H1 (cell line): ENCODE measurements around the gene TBC1D13.

Source experiments
- POLR2AphosphoS5 ChIP-seq: IDR thresholded peaks from 2 replicates; pipeline ENCODE4 v1.6.1; 2011; ENCODE audit warnings: low read depth, low read length
- ZNF274 ChIP-seq: IDR thresholded peaks from 2 replicates; pipeline ENCODE4 v1.7.0; 2012; ENCODE audit warnings: low read length, borderline replicate concordance; ENCODE audit errors: extremely low read depth
- TF ChIP-seq, protein P1 (sequence below), 3 experiments: IDR thresholded peaks; 1 replicate in 2 of 3; 2 replicates in 1 of 3; pipeline versions ENCODE4 v1.5.1 to v1.6.1; 2011; ENCODE audit warnings: low read length in 3 of 3, mild to moderate bottlenecking in 3 of 3, inconsistent platforms in 2 of 3, low read depth in 1 of 3, moderate library complexity in 1 of 3; ENCODE audit not compliant: insufficient read depth in 1 of 3; ENCODE audit errors: control extremely low read depth in 1 of 3
- TF ChIP-seq, protein P2 (sequence below): IDR thresholded peaks from 2 replicates; pipeline ENCODE4 v1.6.1; 2012; ENCODE audit warnings: inconsistent platforms

DNA sequence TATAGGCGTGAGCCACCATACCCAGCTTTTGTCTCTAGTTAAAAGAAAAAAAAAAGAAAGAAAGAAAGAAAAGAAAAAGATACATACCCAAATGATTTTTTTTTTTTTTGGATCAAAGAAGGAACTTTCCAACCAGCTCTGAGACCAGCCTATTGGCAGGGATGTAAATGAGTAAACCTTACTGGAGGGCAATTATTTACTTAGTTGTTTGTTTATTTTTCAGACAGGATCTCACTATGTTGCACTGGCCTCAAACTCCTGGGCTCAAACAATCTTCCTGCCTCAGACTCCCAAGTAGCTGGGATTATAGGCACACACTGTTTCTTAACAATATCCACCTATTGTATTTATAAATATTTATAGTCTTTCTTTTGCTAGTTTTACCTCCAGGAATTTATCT is 53.5 kb downstream of the TBC1D13 start:
- TF ChIP-seq ZNF274 (no peak), POLR2AphosphoS5 (no peak)
- TF ChIP-seq, protein P1, sequence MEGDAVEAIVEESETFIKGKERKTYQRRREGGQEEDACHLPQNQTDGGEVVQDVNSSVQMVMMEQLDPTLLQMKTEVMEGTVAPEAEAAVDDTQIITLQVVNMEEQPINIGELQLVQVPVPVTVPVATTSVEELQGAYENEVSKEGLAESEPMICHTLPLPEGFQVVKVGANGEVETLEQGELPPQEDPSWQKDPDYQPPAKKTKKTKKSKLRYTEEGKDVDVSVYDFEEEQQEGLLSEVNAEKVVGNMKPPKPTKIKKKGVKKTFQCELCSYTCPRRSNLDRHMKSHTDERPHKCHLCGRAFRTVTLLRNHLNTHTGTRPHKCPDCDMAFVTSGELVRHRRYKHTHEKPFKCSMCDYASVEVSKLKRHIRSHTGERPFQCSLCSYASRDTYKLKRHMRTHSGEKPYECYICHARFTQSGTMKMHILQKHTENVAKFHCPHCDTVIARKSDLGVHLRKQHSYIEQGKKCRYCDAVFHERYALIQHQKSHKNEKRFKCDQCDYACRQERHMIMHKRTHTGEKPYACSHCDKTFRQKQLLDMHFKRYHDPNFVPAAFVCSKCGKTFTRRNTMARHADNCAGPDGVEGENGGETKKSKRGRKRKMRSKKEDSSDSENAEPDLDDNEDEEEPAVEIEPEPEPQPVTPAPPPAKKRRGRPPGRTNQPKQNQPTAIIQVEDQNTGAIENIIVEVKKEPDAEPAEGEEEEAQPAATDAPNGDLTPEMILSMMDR (IDR thresholded peaks at IDR 0.05; ENCODE audit: control extremely low read depth in 1 of 3, insufficient read depth in 1 of 3, low read depth in 1 of 3, low read length in 3 of 3), result no peak
- TF ChIP-seq, protein P2, sequence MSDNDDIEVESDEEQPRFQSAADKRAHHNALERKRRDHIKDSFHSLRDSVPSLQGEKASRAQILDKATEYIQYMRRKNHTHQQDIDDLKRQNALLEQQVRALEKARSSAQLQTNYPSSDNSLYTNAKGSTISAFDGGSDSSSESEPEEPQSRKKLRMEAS, result no peak
